Fibroblast of skin of left biceps (primary cell): ENCODE results near the gene CFAP46.

Experiments
- DNase-seq, 2 experiments: peaks; one replicate each; pipeline ENCODE4 v3.0.0-alpha.2; 2013; ENCODE audit warnings: low read depth in 2 of 2

Gene CFAP46

GRCh38 chr10:132790470-132790869, 151.9 kb downstream of the CFAP46 start:
- DNase-seq = no peak

GRCh38 chr10:132789659-132790148, 152.7 kb downstream of the CFAP46 start:
- DNase-seq = no peak

GRCh38 chr10:132788831-132789219, 153.5 kb downstream of the CFAP46 start:
- DNase-seq = no peak

- no peak for DNase-seq
Observed at GRCh38 chr10:132788180-132788830, 154.1 kb downstream of the CFAP46 start.

- DNase-seq = no peak
Observed at GRCh38 chr10:132787495-132788179, 154.7 kb downstream of the CFAP46 start.

- DNase-seq = no peak
Observed at GRCh38 chr10:132786884-132787494, 155.4 kb downstream of the CFAP46 start.

GRCh38 chr10:132786476-132786883, 155.9 kb downstream of the CFAP46 start:
- DNase-seq = no peak

- DNase-seq = no peak
Observed at GRCh38 chr10:132785723-132786475, 156.5 kb downstream of the CFAP46 start, which contains the start of gene NKX6-2. Gene NKX6-2, minus strand, starts transcription at chr10:132786147. Its CDS starts 199 bp downstream, at chr10:132785948.

- DNase-seq = no peak
Observed at GRCh38 chr10:132784866-132785722, 157.3 kb downstream of the CFAP46 start.

GRCh38 chr10:132783940-132784865, 158.2 kb downstream of the CFAP46 start:
- DNase-seq = no peak

- no peak for DNase-seq
Observed at GRCh38 chr10:132783165-132783939, 159.0 kb downstream of the CFAP46 start.

GRCh38 chr10:132781556-132781955, 160.8 kb downstream of the CFAP46 start:
- no peak for DNase-seq

GRCh38 chr10:132780356-132780755, 162.0 kb downstream of the CFAP46 start:
- DNase-seq = no peak

GRCh38 chr10:132779549-132780294, 162.6 kb downstream of the CFAP46 start:
- DNase-seq = no peak

- DNase-seq = no peak
Observed at GRCh38 chr10:132777441-132777840, 164.9 kb downstream of the CFAP46 start.

- no peak for DNase-seq
Observed at GRCh38 chr10:132776821-132777220, 165.5 kb downstream of the CFAP46 start.

GRCh38 chr10:132776186-132776585, 166.2 kb downstream of the CFAP46 start:
- DNase-seq = no peak
